HG02852 (cell line): ENCODE measurements around the gene SFTPB.
A peak's percentile ranks its signal among the peaks of the same experiment; 100 is the strongest.
"Not testable (repeated sequence)": the region's sequence is repeated elsewhere in the genome, so short reads cannot be mapped to it uniquely, and the experiment has no call there.

Experiments used
- ATAC-seq: cut with Tn5 transposase; IDR thresholded peaks from one replicate; pipeline ENCODE4 v1.9.1; 2021; ENCODE audit warnings: mild to moderate bottlenecking, moderate library complexity; ENCODE audit not compliant: unreplicated experiment

The SFTPB gene

GRCh38 chr2:85668009-85668856 lies at the start of gene SFTPB:
TSS of gene SFTPB (minus strand) at chr2:85668199. CDS start at chr2:85668183, 16 bp downstream.
- ATAC-seq = no peak

DNA sequence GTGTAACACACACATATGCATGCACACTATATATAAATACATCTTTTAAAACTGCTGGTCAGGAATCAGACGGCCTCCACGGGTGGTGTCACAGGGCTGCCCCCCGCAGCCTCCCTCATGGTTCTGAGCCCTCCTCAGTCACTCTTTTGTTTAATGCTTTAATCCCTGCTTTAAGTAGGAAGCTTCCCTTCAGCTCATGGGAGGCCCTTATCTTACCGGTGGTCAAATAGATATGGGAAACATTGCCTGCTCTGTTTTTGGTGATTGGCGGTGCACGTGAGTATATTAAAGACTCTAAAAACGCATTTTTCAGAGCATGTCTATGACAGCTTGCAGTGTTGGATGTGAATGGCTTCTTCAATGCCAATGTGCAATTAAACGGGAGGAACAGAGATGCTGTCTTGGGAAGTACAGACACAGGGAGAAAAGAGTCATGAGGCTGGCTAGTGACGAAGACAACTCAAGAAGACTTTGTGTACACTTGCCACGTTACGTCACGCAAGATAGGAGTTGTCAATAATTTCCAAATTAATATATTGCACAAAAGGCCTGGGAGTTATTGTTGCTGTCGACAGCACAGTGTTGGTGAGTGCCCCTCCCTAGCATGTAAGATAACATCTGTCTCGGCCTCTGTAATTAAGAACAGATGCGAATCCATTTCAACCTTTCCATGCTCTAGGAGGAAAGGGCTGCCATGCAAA lies 49.5 kb upstream of the SFTPB start:
- no peak for ATAC-seq

GRCh38 chr2:85716346-85716914 lies 48.4 kb upstream of the SFTPB start:
- ATAC-seq = no peak

DNA sequence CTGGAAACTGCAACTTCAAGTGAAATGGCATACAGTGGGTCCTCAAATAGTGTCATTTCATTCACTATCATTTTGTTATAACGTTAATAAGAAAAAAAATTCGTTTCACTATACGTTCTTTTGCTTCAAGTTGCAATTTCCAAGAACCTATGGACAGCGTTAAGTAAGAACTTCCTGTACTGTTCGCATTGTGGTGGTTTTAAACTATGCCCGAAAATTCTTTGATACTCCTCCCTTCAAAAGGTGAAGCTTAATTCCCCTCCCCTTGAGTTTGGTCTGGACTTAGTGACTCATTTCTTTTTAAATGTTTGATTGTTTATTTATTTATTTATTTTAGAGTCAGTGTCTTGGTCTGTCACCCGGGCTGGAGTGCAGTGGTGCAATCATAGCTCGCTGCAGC lies 46.8 kb upstream of the SFTPB start:
- ATAC-seq = no peak

DNA sequence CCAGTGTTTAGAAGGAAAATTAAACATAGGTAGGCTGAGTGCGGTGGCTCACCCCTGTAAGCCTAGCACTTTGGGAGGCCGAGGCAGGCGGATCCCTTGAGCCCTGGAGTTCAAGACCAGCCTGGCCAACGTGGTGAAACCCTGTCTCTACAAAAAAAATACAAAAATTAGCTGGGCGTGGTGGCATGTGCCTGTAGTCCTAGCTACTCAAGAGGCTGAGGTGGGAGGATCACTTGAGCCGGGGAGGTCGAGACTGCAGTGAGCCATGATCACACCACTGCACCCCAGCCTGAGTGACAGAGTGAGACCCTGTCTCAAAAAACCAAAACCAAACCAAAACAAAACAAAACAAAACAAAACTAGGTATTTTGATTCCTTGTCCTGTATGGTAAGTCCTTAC lies 46.4 kb upstream of the SFTPB start:
- not testable (repeated sequence) for ATAC-seq

GRCh38 chr2:85713836-85714235 lies 45.8 kb upstream of the SFTPB start:
- ATAC-seq = no peak

DNA sequence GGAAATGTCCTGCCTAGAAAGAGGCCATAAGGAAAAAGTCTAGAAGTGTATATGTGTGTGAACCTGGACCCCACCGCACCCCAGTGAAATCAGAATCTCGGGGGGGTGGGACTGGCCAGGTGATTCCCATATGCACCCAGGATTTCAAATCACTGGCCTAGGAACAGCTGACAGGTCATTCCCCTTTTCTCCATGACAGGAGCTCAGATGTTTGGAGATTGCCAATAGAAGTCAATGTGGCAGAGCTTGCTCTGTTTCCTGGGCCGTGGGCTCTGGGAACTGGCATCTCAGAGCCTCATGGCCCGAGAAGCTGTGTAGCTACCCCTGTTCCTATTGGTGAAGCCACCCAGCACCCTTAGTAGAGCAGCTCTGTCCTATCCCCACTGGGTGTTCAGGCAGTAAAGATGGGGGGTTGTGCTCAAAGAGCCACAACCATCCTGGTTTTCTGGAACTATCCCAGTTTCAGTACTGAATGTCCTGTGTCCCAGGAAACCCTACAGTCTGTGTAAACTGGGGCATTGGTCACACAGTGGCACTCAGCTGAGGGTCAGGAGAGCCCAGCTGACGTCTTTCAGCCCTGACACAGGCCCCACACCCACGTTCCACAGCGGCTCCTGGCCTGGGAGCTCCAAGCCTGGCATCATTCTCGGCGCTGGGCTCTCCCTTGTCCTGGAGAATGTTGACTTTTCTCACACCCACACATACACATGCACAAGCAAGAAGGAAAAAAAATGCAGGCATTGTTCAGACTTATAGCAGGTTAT lies 45.0 kb upstream of the SFTPB start:
- ATAC-seq = no peak

DNA sequence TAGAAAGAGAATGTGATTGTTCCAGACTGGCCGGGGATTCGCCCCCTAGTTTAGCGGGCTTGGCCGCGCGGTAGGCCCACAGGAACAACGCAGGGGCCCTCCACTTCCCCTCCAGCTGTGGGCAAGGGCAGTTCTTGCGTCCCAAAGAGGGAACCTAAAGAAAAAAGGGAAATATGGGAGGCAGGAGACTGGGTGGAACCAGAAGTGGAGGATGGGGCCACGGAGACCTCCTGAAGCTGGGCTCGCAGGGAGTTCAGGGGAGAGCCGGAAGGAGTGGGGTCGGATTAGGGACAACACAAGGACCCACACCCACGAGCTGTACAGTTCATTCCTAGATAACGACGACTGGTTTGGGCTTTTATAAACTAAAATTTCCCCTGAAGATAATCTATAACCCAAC lies 44.3 kb upstream of the SFTPB start:
- no peak for ATAC-seq

DNA sequence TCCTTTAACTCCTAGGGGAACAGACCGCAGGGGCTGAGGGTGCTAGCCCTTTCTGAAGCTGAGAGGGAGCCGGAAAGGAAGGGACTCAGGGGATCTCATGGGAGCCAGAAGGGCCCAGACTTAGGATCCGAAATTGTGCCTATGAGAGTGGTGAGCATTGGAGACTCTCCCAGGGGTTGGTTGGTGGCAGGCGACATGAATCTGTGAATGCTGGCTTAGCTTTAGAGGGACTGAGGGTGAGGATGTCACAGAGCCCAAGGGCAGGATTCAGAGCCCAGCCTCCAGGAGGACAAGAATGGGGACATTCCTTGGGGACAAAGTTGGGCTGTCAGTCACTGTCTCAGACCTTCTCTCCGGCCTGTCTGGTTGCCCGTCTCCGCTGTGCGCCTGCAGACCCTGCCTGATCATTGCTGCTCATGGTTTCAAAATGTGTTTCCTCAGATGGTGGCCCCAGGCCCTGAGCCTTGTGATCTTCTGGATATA lies 43.6 kb upstream of the SFTPB start:
- ATAC-seq = no peak

DNA sequence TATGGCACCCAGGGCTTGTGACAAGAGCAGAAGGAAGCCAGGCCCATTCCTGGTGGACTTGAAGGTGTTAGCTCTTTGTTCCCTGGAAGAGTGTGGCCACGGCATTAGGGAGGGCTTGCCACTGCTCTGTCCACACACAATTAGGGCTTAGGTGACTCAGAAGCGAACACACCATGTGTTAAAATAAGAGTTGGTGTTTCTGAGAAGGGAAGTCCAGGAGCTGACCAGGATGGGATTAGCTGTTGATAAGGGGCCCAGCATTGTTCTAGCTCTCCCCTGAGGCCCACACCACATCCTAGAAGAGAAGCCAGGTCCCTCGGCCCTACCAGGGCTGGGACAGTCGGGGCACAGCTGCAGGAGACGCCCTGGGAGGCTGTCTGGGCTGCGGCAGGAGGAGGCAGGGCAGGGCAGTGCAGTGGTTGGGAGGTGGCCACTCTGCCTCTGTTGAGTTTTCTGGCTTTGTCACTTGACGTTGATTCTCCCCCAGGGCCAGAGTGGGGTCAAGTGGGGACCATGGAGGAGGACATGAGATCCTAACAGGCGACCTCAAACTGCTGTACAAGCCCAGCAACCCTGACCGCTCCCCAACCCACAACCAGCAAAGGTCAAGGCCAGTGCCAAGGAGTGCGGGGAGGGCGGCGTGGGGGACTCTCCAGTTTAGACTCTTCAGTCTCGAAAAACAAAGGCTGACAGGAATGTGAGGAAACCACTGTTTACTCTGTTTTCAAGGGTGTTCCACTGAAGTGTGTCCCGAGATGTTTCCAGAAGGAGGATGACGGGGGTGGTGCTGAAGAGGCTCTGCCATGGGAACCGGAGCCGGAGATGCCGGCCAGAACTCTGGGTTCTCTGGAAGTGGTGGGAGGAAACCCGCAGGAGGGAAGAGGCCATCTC lies 42.9 kb upstream of the SFTPB start:
- ATAC-seq = no peak

- ATAC-seq = no peak
Measured at GRCh38 chr2:85709401-85709811, 41.4 kb upstream of the SFTPB start.

DNA sequence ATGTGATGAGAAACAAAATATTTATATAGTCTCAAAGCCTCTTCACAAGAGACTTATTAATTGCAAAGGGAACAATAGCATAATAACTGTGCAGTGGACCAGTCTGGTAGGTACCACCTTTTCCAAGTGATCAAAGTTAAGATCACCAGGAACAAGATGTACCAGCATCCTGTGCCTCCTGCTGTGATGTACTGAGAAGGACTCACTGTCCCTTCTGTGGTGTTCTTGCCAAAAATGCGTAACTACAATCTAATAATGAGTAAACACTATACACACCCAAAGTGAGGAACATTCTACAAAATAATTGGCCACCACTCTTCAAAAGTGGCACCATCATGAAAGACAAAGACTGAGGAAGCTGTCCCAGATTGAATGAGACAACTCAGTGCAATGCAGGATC lies 40.6 kb upstream of the SFTPB start:
- no peak for ATAC-seq

GRCh38 chr2:85707304-85707703 lies 39.3 kb upstream of the SFTPB start:
- no peak for ATAC-seq

DNA sequence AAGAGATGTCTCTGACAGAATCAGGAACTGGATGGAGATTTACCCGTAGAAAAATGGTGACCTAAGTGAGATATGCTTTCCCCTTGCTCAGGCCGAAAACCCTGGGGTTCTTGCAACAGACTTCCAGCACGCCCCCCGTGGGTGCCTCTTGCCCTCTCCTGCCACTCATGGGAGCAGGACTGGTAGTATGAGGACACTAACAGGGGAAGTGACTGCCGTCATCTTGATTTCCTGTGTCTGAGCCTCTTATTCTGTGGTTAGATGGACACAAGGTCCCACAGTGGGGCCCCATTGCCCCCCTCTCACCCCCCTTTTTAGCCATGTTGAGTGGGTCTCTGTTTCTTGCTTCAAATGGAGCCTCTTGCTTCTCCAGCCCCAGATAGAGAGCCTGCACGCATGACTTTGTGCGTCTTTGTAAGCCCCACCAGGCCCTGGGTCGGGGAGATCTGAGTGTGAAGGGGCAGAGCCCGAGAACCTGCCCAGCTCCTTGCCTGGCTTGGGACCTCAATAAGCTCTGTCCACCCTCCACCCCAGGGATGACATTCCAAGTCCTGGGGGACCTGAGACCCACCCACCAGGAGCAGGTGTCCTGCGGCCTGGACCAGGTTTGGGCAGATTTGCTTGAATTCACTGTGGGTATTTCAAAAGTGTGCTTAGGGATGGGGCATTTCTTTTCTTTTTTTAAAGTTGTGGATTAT lies 38.7 kb upstream of the SFTPB start:
- ATAC-seq = no peak

DNA sequence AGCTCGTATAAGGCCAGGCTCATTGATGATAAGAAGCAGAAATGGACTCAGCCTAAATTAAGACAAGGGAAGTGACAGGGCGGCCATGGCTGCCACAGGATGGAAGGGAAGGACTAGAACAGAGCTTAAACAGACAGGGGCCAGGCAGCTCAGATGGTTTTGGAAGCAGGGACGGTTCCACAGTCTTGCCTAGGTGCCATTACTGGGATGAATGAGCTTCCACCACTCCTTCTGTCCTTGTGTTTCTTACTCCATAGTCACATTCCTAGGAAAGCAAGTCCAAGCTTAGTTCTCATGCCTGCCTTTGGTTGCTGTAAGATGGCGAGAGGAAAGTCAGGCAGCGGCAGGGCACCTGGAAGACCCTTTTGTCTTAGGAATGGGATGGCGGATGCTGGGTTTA lies 38.1 kb upstream of the SFTPB start:
- ATAC-seq = no peak

GRCh38 chr2:85705680-85706039 lies 37.7 kb upstream of the SFTPB start:
- ATAC-seq = no peak

DNA sequence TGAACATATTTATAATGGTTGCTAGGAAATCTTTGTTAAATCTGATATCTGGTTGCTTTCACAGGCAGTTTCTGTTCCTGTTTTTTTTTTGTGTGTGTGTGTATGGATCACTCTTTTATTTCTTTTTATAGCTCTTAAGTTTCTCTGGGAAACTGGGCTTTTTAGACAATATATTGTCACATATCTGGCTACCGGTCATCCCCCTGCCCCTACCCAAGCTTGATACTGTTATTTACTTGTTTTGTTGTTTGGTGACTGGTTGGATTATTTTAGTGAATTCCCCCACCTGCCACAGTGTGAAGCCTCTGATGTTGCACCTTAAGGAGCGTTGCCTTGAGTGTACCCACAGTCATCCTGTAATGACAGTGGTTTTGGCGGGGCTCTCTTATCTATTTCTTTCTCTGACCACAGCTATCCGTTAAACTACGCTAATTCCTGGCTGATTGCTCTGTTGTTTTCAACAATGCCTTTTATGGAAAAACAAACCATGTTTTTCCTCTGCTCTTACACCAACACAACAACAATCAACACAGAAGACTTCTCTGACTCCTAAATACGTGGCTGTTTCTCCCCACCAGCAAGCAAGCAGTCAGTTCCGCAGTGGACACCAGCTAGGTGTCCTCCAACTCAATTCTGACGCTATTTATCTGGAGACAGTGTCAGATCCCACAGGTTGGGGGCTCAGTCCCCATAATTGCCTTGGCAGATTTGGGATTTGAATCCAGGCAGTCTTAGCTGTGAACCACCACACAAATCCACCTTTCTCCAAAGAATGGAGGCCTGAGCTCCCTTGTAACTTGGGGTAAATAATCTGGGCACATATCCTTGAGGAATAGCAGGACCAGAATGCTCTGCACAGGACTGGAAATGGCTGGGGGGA lies 37.0 kb upstream of the SFTPB start:
- peak; percentile 80 for ATAC-seq

DNA sequence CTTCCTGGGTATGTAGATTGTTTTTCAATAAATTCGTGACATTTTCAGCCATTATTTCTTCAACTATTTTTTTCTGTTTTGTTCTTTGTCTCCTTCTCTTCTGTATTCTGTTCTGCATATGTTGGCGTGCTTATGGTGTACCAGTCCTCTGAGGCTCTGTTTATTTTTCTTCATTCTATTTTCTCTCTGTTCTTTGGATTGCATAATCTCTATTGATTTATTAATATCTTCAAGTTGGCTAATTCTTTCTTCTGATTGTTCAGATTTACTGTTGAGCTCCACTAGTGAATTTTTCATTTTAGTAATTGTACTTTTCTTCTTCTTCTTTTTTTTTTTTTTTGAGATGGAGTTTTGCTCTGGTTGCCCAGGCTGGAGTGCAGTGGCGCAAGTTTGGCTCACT lies 36.0 kb upstream of the SFTPB start:
- no peak for ATAC-seq

DNA sequence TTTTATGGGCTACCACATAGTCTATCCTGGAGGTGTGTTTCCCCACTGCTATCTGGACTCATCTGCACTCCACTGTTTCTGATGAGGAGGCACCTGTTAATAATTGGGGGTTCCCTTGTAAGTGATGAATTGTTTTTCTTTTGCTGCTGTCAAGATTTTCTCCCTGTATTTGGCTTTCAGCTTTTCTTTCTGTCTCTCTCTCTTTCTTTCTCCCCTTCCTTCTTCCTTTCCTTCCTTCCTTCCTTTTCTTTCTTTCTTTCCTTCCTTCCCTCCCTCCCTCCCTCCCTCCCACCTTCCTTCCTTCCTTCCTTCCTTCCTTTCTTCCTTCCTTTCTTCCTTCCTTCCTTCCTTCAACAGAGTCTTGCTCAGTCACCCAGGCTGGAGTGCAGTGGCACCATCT lies 35.3 kb upstream of the SFTPB start:
- ATAC-seq = no peak
